Tibial nerve (tissue), 4 donors: Measurements from ENCODE around the gene ACTR1A. TPM values are rescaled to one million over a fixed set of nuclear protein-coding genes. Genes with fewer than 3 reads are reported as not detected.
A peak's percentile ranks its signal among the peaks of the same experiment; 100 is the strongest.

ENCODE experiments used
- DNase-seq, 2 donors: peaks; one replicate each; pipeline ENCODE4 v3.0.0-alpha.2; 2019; ENCODE audit warnings: low spot score in 2 of 2
- H3K27ac ChIP-seq, 4 donors: fragments of 200-600 bp; sonication (generic) in 3 of 4; one replicate each; pipeline ENCODE4 v1.5.1; 2017 to 2019; ENCODE audit warnings: mild to moderate bottlenecking in 1 of 4
- H3K27me3 ChIP-seq, 2 donors: fragments of 200-600 bp; sonication (generic) in 1 of 2; one replicate each; pipeline versions ENCODE4 v1.5.1 to v1.6.0; 2017 to 2019
- H3K36me3 ChIP-seq, 3 donors: fragments of 200-600 bp; sonication (generic); one replicate each; pipeline ENCODE4 v1.5.1; 2018 to 2019
- H3K4me1 ChIP-seq, 4 donors: fragments of 200-600 bp; sonication (generic) in 3 of 4; one replicate each; pipeline ENCODE4 v1.5.1; 2017 to 2019
- H3K4me3 ChIP-seq, 4 donors: fragments of 200-600 bp; sonication (generic) in 3 of 4; one replicate each; pipeline ENCODE4 v1.5.1; 2017 to 2019; ENCODE audit warnings: mild to moderate bottlenecking in 1 of 4, moderate library complexity in 1 of 4
- H3K9me3 ChIP-seq, 4 donors: fragments of 200-600 bp; sonication (generic) in 3 of 4; one replicate each; pipeline ENCODE4 v1.5.1; 2017 to 2019
- CTCF ChIP-seq, 5 experiments: fragments of 200-600 bp in 3 of 5; fragments of 450-650 bp in 2 of 5; sonication (generic) in 3 of 5; IDR thresholded peaks; one replicate each; pipeline ENCODE4 v1.5.1; 2016 to 2019; ENCODE audit warnings: antibody characterized with exemption in 5 of 5, mild to moderate bottlenecking in 3 of 5, moderate library complexity in 2 of 5
- EP300 ChIP-seq, 2 donors: sonication (generic); formaldehyde crosslinking; IDR thresholded peaks; one replicate each; pipeline ENCODE4 v1.6.1; 2017; ENCODE audit warnings: antibody characterized with exemption in 2 of 2, mild to moderate bottlenecking in 1 of 2
- POLR2A ChIP-seq, 2 donors: fragments of 450-650 bp; IDR thresholded peaks; one replicate each; pipeline ENCODE4 v1.6.1; 2017; ENCODE audit warnings: antibody characterized with exemption in 2 of 2, mild to moderate bottlenecking in 2 of 2, moderate library complexity in 2 of 2
- WGBS, 2 donors: methylation state at CpG; one replicate each; pipeline ENCODE4 v1.1.5; 2018; 5-methylcytosine and 5-hydroxymethylcytosine counted together
- total RNA-seq, 4 donors: library from RNA; depleted of rRNA; stranded (reverse); fragments of >200 nt; gene quantifications; one replicate each; pipeline ENCODE4 v1.1.0, GENCODE V29; 2016

The ACTR1A gene
- total RNA-seq, 4 donors from 2014 or later = 85.5 to 114 (median 105) TPM

- DNase-seq = no peak
- peaks cover 0 to 32% (median 7%) of the 10 kb centered on the region in 4 donors for H3K4me1 ChIP-seq
- H3K27ac ChIP-seq = no peak overlapping the region
- TF ChIP-seq EP300 (IDR thresholded peaks at IDR 0.05) (no peak), CTCF (IDR thresholded peaks at IDR 0.05) (no peak), POLR2A (IDR thresholded peaks at IDR 0.05) (no peak)
- 85 to 96% methylated on average over 3 of the region's 3 CpGs for WGBS, 2 donors
- no peak overlapping the region for H3K4me3 ChIP-seq
- H3K27me3 ChIP-seq = peaks cover 0 to 25% of the 10 kb centered on the region in 2 donors
- H3K9me3 ChIP-seq = no peaks in the 10 kb centered on the region
- H3K36me3 ChIP-seq = no peaks in the 10 kb centered on the region
These were observed 65.0 kb downstream of the ACTR1A start for GRCh38 chr10:102437515-102437914.

- DNase-seq = no peak
These were observed 66.2 kb downstream of the ACTR1A start for GRCh38 chr10:102436312-102436711.

GRCh38 chr10:102435529-102436233 lies 66.8 kb downstream of the ACTR1A start:
- Histone ChIP-seq H3K27me3 (peaks cover 0 to 25% of the 10 kb centered on the region in 2 donors), H3K27ac (peak overlapping the region in 1 of 4 donors; percentile 60), H3K9me3 (no peaks in the 10 kb centered on the region), H3K36me3 (no peaks in the 10 kb centered on the region), H3K4me3 (peak overlapping the region in 3 of 4 donors; percentile 11 to 22 (median 15)), H3K4me1 (peaks cover 0 to 45% (median 15%) of the 10 kb centered on the region in 4 donors)
- TF ChIP-seq CTCF (IDR thresholded peaks at IDR 0.05) (no peak), POLR2A (IDR thresholded peaks at IDR 0.05) (no peak), EP300 (IDR thresholded peaks at IDR 0.05) (no peak)
- 3 to 11% methylated on average over 9 to 10 of the region's 14 CpGs for WGBS, 2 donors
- no peak for DNase-seq

More at GRCh38 chr10:102436312-102436711, 66.2 kb downstream of the ACTR1A start:
- Histone ChIP-seq H3K9me3 (no peaks in the 10 kb centered on the region), H3K4me3 (no peak overlapping the region), H3K4me1 (peaks cover 0 to 39% (median 15%) of the 10 kb centered on the region in 4 donors), H3K27ac (no peak overlapping the region), H3K27me3 (peaks cover 0 to 25% of the 10 kb centered on the region in 2 donors), H3K36me3 (no peaks in the 10 kb centered on the region)
- WGBS, 2 donors = 89 to 90% methylated on average over 6 of the region's 6 CpGs
- TF ChIP-seq EP300 (IDR thresholded peaks at IDR 0.05) (no peak), CTCF (IDR thresholded peaks at IDR 0.05) (no peak), POLR2A (IDR thresholded peaks at IDR 0.05) (no peak)

GRCh38 chr10:102435133-102435497 lies 67.4 kb downstream of the ACTR1A start:
- peak overlapping the region in 1 of 4 donors; percentile 60 for H3K27ac ChIP-seq

More at GRCh38 chr10:102435133-102435497, 67.4 kb downstream of the ACTR1A start:
- TF ChIP-seq CTCF (IDR thresholded peaks at IDR 0.05) (no peak), EP300 (IDR thresholded peaks at IDR 0.05) (no peak), POLR2A (IDR thresholded peaks at IDR 0.05) (no peak)
- 46 to 50% methylated on average over 5 of the region's 5 CpGs for WGBS, 2 donors
- Histone ChIP-seq H3K4me3 (peak overlapping the region in 3 of 4 donors; percentile 11 to 22 (median 15)), H3K36me3 (no peaks in the 10 kb centered on the region), H3K9me3 (no peaks in the 10 kb centered on the region), H3K4me1 (peaks cover 0 to 46% (median 15%) of the 10 kb centered on the region in 4 donors), H3K27me3 (peaks cover 0 to 25% of the 10 kb centered on the region in 2 donors)
- no peak for DNase-seq
